Nephron progenitor cell (in vitro differentiated cells): Measurements from ENCODE around the gene PVALB.

ENCODE experiments used
- DNase-seq: peaks from one replicate; pipeline ENCODE4 v3.0.0; 2021
- H3K27ac Mint-ChIP-seq: 2 replicates; pipeline ENCODE4 v1.8.0; 2021; ENCODE audit warnings: mild to moderate bottlenecking, moderate library complexity, mixed read lengths
- H3K27me3 Mint-ChIP-seq: 2 replicates; pipeline ENCODE4 v1.8.0; 2021; ENCODE audit warnings: mild to moderate bottlenecking, low read depth, mixed read lengths; ENCODE audit not compliant: poor library complexity
- H3K36me3 Mint-ChIP-seq: 2 replicates; pipeline ENCODE4 v1.8.0; 2021; ENCODE audit warnings: low read depth, mixed read lengths
- H3K4me1 Mint-ChIP-seq: 2 replicates; pipeline ENCODE4 v1.8.0; 2021; ENCODE audit warnings: mixed read lengths
- H3K4me3 Mint-ChIP-seq: 2 replicates; pipeline ENCODE4 v1.8.0; 2021; ENCODE audit warnings: mild to moderate bottlenecking, moderate library complexity, mixed read lengths
- H3K9me3 Mint-ChIP-seq: 2 replicates; pipeline ENCODE4 v1.8.0; 2021; ENCODE audit warnings: mild to moderate bottlenecking, moderate library complexity, mixed read lengths
- TF ChIP-seq, protein P1 (sequence below): fragments of 200-600 bp; sonication (generic); IDR thresholded peaks from 2 replicates; pipeline ENCODE4 v1.5.0; 2021; ENCODE audit warnings: antibody characterized with exemption

Gene PVALB

DNA sequence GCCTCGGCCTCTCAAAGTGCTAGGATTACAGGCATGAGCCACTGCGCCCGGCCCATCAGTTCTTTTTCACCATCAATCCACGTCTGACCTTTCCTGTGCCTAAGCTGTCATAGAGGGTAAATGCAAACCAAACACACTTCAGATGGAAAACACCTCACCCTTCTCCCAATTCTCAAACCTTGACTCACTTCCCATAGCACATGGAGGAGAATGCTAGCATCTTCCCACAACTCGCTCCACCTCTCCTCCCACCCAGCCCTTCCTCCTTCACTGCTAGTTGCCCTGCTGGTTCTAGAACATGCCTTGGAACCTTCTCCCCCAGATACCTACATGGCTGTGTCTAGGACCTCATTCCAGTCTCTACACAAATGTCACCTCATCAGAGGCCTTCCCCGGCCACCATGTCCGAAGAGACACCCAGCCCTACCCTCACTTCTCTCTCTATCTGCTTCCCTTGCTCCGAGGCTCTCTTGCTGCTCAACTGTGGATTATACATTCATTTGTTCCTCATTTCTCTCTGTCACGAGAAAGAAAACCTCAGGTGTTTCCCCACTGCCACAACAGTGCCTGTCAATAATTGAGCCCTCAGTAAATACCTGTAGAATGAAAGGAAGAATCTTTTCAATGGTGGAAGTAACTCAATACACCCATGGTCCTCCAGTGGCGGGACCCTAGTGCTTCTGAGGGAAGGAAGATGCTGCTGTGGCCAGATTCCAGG is 22.7 kb upstream of the PVALB start:
- TF ChIP-seq, protein P1, sequence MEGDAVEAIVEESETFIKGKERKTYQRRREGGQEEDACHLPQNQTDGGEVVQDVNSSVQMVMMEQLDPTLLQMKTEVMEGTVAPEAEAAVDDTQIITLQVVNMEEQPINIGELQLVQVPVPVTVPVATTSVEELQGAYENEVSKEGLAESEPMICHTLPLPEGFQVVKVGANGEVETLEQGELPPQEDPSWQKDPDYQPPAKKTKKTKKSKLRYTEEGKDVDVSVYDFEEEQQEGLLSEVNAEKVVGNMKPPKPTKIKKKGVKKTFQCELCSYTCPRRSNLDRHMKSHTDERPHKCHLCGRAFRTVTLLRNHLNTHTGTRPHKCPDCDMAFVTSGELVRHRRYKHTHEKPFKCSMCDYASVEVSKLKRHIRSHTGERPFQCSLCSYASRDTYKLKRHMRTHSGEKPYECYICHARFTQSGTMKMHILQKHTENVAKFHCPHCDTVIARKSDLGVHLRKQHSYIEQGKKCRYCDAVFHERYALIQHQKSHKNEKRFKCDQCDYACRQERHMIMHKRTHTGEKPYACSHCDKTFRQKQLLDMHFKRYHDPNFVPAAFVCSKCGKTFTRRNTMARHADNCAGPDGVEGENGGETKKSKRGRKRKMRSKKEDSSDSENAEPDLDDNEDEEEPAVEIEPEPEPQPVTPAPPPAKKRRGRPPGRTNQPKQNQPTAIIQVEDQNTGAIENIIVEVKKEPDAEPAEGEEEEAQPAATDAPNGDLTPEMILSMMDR, result no peak
- Mint-ChIP-seq H3K9me3 (peaks cover 14% of the 10 kb centered on the region), H3K36me3 (no peaks in the 10 kb centered on the region), H3K4me3 (no peak overlapping the region), H3K27me3 (peaks cover 52% of the 10 kb centered on the region), H3K4me1 (no peaks in the 10 kb centered on the region), H3K27ac (no peak overlapping the region)
- DNase-seq, result no peak

DNA sequence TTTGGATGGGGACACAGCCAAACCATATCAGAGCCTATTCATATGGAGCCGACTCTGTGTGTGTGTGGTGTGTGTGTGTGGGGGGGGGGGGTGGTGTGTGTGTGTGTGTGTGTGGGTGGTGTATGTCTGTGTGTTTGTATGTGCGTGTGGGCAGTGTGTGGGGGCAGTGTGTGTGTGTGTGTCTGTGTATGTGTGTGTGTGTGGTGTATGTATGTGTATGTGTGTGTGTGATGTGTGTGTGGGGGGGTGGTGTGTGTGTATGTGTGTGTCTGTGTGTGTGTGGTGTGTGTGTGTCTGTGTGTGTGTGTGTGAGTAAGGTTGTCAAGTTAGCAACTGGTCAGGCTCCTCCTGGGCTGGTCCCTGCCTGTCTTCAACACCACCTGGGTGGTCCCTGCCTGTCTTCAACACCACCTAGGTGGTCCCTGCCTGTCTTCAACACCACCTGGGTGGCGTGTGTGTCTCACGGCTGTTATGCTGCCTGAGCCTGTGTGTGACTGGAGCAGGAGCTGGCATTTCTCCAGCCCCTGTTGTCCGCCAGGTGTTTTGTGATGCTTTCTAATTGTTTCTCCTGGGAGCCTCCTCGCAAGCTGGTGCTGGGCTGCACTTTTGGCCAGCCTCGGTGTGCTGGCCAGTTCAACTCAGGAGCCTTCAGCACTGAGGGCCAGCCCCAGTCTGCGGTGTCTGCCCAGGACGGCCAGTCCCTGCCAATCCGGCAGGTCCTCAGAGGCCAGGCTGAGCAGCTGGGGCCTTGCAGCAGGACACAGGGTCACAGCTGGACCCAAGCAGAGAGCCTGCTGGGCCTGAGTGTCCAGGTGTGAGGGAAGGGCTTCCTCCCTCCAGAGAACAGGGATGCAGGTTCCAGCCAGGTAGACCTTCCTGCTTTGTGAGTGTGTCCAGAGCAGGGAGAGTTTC is 21.5 kb upstream of the PVALB start:
- TF ChIP-seq, protein P1, result no peak
- no peak overlapping the region for H3K27ac Mint-ChIP-seq
- peaks cover 14% of the 10 kb centered on the region for H3K9me3 Mint-ChIP-seq
- no peak for DNase-seq
- no peaks in the 10 kb centered on the region for H3K4me1 Mint-ChIP-seq
- H3K27me3 Mint-ChIP-seq, result peaks cover 46% of the 10 kb centered on the region
- no peak overlapping the region for H3K4me3 Mint-ChIP-seq
- no peaks in the 10 kb centered on the region for H3K36me3 Mint-ChIP-seq

DNA sequence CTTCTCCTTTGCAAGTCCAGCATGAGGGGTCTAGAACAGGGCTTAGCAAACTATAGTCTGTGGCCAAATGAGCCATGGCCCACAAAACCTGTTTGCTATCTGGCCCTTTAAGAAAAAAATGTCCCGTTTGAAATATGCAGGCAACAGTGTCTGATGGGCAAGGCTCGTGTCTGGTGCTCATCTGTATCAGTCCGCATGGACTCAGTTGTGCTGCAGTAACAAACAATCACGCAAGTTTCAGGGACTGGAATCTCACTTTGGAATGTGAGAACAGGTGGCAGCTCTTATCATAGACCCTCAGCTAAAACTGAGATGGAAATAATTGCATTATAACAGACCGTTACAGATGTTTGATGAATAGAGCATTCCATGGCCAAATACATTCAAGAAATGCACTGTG is 19.1 kb upstream of the PVALB start:
- TF ChIP-seq, protein P1, result no peak
- DNase-seq, result no peak
- peaks cover 14% of the 10 kb centered on the region for H3K9me3 Mint-ChIP-seq
- no peaks in the 10 kb centered on the region for H3K36me3 Mint-ChIP-seq
- H3K27me3 Mint-ChIP-seq, result peaks cover 46% of the 10 kb centered on the region
- no peak overlapping the region for H3K27ac Mint-ChIP-seq
- H3K4me3 Mint-ChIP-seq, result no peak overlapping the region
- no peaks in the 10 kb centered on the region for H3K4me1 Mint-ChIP-seq

DNA sequence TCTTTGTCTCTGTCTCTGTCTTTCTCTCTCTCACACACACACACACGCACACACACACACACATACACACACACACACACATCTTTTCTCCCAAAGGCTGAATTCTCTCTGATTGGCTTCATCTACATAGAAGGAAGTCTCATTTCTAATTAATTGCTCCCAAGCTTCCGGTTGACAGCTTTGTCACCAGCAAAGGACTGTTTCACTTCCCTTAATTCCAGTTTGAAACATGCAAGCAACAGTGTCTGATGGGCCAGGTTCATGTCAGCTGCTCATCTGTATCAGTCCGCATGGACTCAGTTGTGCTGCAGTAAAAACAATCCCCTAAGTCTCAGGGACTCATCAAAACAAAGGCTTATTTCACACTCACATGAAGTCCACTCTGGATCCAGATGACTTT is 16.2 kb upstream of the PVALB start:
- no peak overlapping the region for H3K27ac Mint-ChIP-seq
- H3K36me3 Mint-ChIP-seq, result no peaks in the 10 kb centered on the region
- H3K27me3 Mint-ChIP-seq, result peaks cover 46% of the 10 kb centered on the region
- H3K4me3 Mint-ChIP-seq, result no peak overlapping the region
- H3K4me1 Mint-ChIP-seq, result no peaks in the 10 kb centered on the region
- TF ChIP-seq, protein P1, result no peak
- no peak for DNase-seq
- peaks cover 10% of the 10 kb centered on the region for H3K9me3 Mint-ChIP-seq

DNA sequence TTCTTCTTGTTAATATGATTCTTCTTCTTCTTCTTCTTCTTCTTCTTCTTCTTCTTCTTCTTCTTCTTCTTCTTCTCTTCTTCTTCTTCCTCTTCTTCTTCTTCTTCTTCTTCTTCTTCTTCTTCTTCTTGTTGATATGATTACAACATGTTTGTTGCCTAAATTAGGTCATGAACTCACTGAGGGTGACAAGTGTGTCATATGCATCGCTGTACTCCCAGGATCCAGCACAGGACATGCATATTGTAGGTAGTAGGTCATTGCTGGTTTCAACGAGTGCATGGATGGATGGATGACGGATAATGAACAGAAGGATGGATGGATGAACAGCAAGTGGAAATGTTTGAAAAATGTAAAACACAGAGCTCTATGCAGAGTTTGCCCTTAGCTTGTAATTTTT is 14.9 kb upstream of the PVALB start:
- DNase-seq, result no peak
- H3K27me3 Mint-ChIP-seq, result peaks cover 52% of the 10 kb centered on the region
- H3K4me3 Mint-ChIP-seq, result no peak overlapping the region
- H3K27ac Mint-ChIP-seq, result no peak overlapping the region
- H3K36me3 Mint-ChIP-seq, result no peaks in the 10 kb centered on the region
- no peaks in the 10 kb centered on the region for H3K9me3 Mint-ChIP-seq
- TF ChIP-seq, protein P1, result no peak
- H3K4me1 Mint-ChIP-seq, result no peaks in the 10 kb centered on the region
